HepG2 (cell line): ENCODE data around the gene PRR5L. TPM values are rescaled to one million over a fixed set of nuclear protein-coding genes. Genes with fewer than 3 reads are reported as not detected.

Experiments used
- ATAC-seq: fragments of 200-7000 bp; cut with Tn5 transposase; 3 replicates; pipeline ENCODE4 v1.9.1; 2020; ENCODE audit warnings: mild to moderate bottlenecking, moderate library complexity
- BruUV-seq: library from RNA; stranded (reverse); fragments of 400-500 nt; replicated peaks from 2 replicates; lab custom pipeline; 2021; lab: Mats Ljungman, UMichigan
- CTCF ChIA-PET: fragments of 300-600 bp; formaldehyde crosslinking; extraction: SDS; loops from one replicate; lab custom pipeline; 2021; ENCODE audit warnings: low total read pairs, inconsistent platforms, low intra/inter-chr PET ratio; lab: Yijun Ruan, JAX
- POLR2A ChIA-PET: fragments of 350-600 bp; sonication (Branson Sonifier 250); formaldehyde crosslinking; loops from one replicate; lab custom pipeline; 2020; ENCODE audit warnings: antibody characterized with exemption, inconsistent platforms; lab: Yijun Ruan, JAX
- DNase-seq: peaks from one replicate; pipeline ENCODE4 v3.0.0-alpha.2; 2015; ENCODE audit warnings: low spot score
- FAIRE-seq: peaks from 3 replicates; lab custom pipeline; 2011; peaks lifted over from hg19 to GRCh38; lab: Jason Lieb, UNC
- H2AFZ ChIP-seq: one replicate; pipeline ENCODE4 v1.6.1; 2011; ENCODE audit warnings: low read length, inconsistent platforms
- H3K27ac ChIP-seq: fragments of 300-600 bp; 3 replicates; pipeline ENCODE4 v1.8.0; 2011; ENCODE audit warnings: mixed run types, mild to moderate bottlenecking, mixed read lengths, low read length, inconsistent platforms; ENCODE audit not compliant: insufficient read depth; ENCODE audit errors: extremely low read length
- H3K27me3 ChIP-seq, 2 experiments: fragments of 200-600 bp in 1 of 2; 2 replicates in 1 of 2; 3 replicates in 1 of 2; pipeline versions ENCODE4 v1.6.0 to v1.8.0; 2011; ENCODE audit warnings: low read length in 2 of 2, mild to moderate bottlenecking in 2 of 2, moderate library complexity in 2 of 2, inconsistent platforms in 1 of 2; ENCODE audit not compliant: insufficient read depth in 2 of 2, control insufficient read depth in 1 of 2
- H3K36me3 ChIP-seq, 2 experiments: fragments of 200-600 bp in 1 of 2; replicated peaks in 1 of 2; 2 replicates in 1 of 2; 3 replicates in 1 of 2; pipeline versions ENCODE4 v1.5.1 to v1.8.0; 2011; ENCODE audit warnings: low read length in 2 of 2, inconsistent platforms in 1 of 2; ENCODE audit not compliant: insufficient read depth in 2 of 2, control insufficient read depth in 1 of 2
- H3K4me1 ChIP-seq: 2 replicates; pipeline ENCODE4 v1.5.1; 2012; ENCODE audit warnings: low read length, inconsistent platforms; ENCODE audit not compliant: insufficient read depth
- H3K4me2 ChIP-seq: 2 replicates; pipeline ENCODE4 v1.6.0; 2011; ENCODE audit warnings: low read depth, low read length, inconsistent platforms
- H3K4me3 ChIP-seq, 3 experiments: fragments of 200-600 bp in 1 of 3; sonication (generic), shearing (Covaris generic) in 1 of 3; replicated peaks in 1 of 3; 2 replicates each; pipeline ENCODE4 v1.5.1; 2011 to 2016; ENCODE audit warnings: low read length in 3 of 3, inconsistent platforms in 2 of 3, low read depth in 2 of 3, mild to moderate bottlenecking in 2 of 3, control low read depth in 1 of 3, mixed read lengths in 1 of 3; ENCODE audit not compliant: insufficient read depth in 1 of 3
- H3K79me2 ChIP-seq: one replicate; pipeline ENCODE4 v1.6.1; 2011; ENCODE audit warnings: low read length, inconsistent platforms; ENCODE audit not compliant: insufficient read depth
- H3K9ac ChIP-seq: 2 replicates; pipeline ENCODE4 v1.6.0; 2011; ENCODE audit warnings: mild to moderate bottlenecking, low read depth, low read length, inconsistent platforms; ENCODE audit not compliant: insufficient read depth
- H3K9me3 ChIP-seq: 2 replicates; pipeline ENCODE4 v1.5.1; 2012; ENCODE audit warnings: mild to moderate bottlenecking, low read length
- H4K20me1 ChIP-seq: 2 replicates; pipeline ENCODE4 v1.6.0; 2011; ENCODE audit warnings: inconsistent platforms, mild to moderate bottlenecking, low read length, moderate library complexity; ENCODE audit not compliant: insufficient read depth
- EHMT2 ChIP-seq: fragments of 200-600 bp; sonication (generic); IDR thresholded peaks from 2 replicates; pipeline ENCODE4 v1.7.0; 2017; ENCODE audit warnings: antibody characterized with exemption, low read depth, low read length, borderline replicate concordance
- PHF5A ChIP-seq: IDR thresholded peaks from one replicate; pipeline ENCODE4 v1.6.1; 2018; ENCODE audit warnings: low read depth, missing genetic modification reagents; ENCODE audit not compliant: unreplicated experiment
- SOX13 ChIP-seq, 3 experiments: fragments of 450-650 bp in 1 of 3; sonication (generic) in 1 of 3; formaldehyde crosslinking in 1 of 3; IDR thresholded peaks in 2 of 3; conservative IDR thresholded peaks in 1 of 3; 2 replicates each; pipeline versions ENCODE4 v1.5.0 to v1.6.1; 2016 to 2020; ENCODE audit warnings: antibody characterized with exemption in 1 of 3, mild to moderate bottlenecking in 1 of 3, missing compliant biosample characterization in 1 of 3, missing genetic modification reagents in 1 of 3, moderate library complexity in 1 of 3
- SP2 ChIP-seq: sonication (generic); formaldehyde crosslinking; IDR thresholded peaks from 2 replicates; pipeline ENCODE4 v1.5.1; 2020; ENCODE audit warnings: mild to moderate bottlenecking, missing genetic modification reagents
- ZNF225 ChIP-seq: sonication (generic); formaldehyde crosslinking; IDR thresholded peaks from 2 replicates; pipeline ENCODE4 v1.4.0; 2020; ENCODE audit warnings: mild to moderate bottlenecking, missing genetic modification reagents
- ZNF264 ChIP-seq: sonication (generic); formaldehyde crosslinking; IDR thresholded peaks from 2 replicates; pipeline ENCODE4 v1.4.0; 2020; ENCODE audit warnings: missing genetic modification reagents
- ZNF576 ChIP-seq: sonication (generic); formaldehyde crosslinking; IDR thresholded peaks from 2 replicates; pipeline ENCODE4 v1.4.0; 2020; ENCODE audit warnings: mild to moderate bottlenecking, missing genetic modification reagents
- WGBS: methylation state at CpG from one replicate; pipeline ENCODE4 v1.1.6; 2017; ENCODE audit warnings: low lambda C conversion rate; 5-methylcytosine and 5-hydroxymethylcytosine counted together
- in situ Hi-C: cut with HindIII; loops from 2 replicates; pipeline ENCODE4 v1.10.0; 2017; ENCODE audit warnings: low pct_unique_long_range_greater_than_20kb; ENCODE audit not compliant: extremely low pct_ligation_motif_present
- intact Hi-C: fragments of 100-400 bp; cut with micrococcal nuclease; formaldehyde crosslinking; loops from one replicate; pipeline ENCODE4 v1.10.0; 2022; ENCODE audit not compliant: unreplicated experiment
- polyA plus RNA-seq, 8 experiments: library from polyadenylated mRNA; depleted of rRNA in 3 of 8; stranded (reverse) in 7 of 8; unstranded in 1 of 8; fragments of >200 nt; fragmentation: Illumina TruSeq in 4 of 8; extraction: Trizol in 4 of 8; gene quantifications; 2 replicates each; pipeline versions ENCODE4 v1.2.1 to v1.2.3, GENCODE V29; 2011 to 2016; ENCODE audit warnings: low read depth in 4 of 8, missing spikeins in 1 of 8, mixed read lengths in 1 of 8; ENCODE audit not compliant: insufficient read depth in 1 of 8
- total RNA-seq, 5 experiments: library from RNA; depleted of rRNA; stranded (reverse); fragments of >200 nt; fragmentation: Illumina TruSeq; extraction: Trizol; gene quantifications; 2 replicates each; pipeline ENCODE4 v1.2.3, GENCODE V29; 2016; ENCODE audit warnings: low read depth in 1 of 5
- TF ChIP-seq, protein P1 (sequence below): sonication (generic); formaldehyde crosslinking; conservative IDR thresholded peaks from 2 replicates; pipeline ENCODE4 v1.4.0; 2020; ENCODE audit warnings: mild to moderate bottlenecking, missing genetic modification reagents, moderate library complexity
- TF ChIP-seq, protein P2 (sequence below): IDR thresholded peaks from 2 replicates; pipeline ENCODE4 v1.6.1; 2016; ENCODE audit warnings: missing biosample characterization, missing genetic modification reagents, low read depth

Gene PRR5L
- total and polyA plus RNA-seq, 2 of the 13 experiments (the other 11 are each of a cell fraction or from before 2014, with no cell fraction given): 0.16 TPM; not detected in 1

DNA sequence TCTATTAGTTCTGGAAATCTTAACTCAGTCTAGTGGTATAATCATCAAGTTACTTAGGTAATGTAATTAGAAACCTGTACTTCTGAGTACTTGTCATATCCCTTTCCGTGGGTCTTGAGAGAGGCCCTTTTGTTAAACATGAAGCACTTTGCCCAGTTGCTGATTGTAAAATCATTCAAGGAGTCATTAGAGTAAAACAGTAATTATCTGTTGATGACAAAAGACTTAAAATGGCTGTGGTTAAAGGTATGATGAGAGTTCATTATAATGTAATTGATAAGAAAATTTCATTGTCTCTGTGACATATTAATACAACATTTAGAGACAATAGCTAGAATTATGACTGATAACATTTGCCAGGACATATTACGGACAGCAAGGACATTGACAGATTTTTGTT, 34.3 kb downstream of the PRR5L start:
- ATAC-seq (no peak), DNase-seq (no peak), FAIRE-seq (no peak)
- ChIA-PET POLR2A (no interaction called here), CTCF (no interaction called here)
- no peak overlapping the region for H3K4me3 ChIP-seq
- no peaks in the 10 kb centered on the region for H3K4me1 ChIP-seq
- H3K36me3 ChIP-seq: no peaks in the 10 kb centered on the region
- no peaks in the 10 kb centered on the region for H4K20me1 ChIP-seq
- peaks cover 0 to 4% of the 10 kb centered on the region in 2 experiments; a peak in 1 of 5 replicates for H3K27me3 ChIP-seq
- in situ Hi-C loops (no loop called here), intact Hi-C loops (no loop called here)
- no peaks in the 10 kb centered on the region for H3K9me3 ChIP-seq
- H3K79me2 ChIP-seq: no peaks in the 10 kb centered on the region
- BruUV-seq: no TSS peak
- 29% methylated on average over 2 of the region's 2 CpGs for WGBS
- H3K9ac ChIP-seq: no peak overlapping the region
- TF ChIP-seq, protein P1, sequence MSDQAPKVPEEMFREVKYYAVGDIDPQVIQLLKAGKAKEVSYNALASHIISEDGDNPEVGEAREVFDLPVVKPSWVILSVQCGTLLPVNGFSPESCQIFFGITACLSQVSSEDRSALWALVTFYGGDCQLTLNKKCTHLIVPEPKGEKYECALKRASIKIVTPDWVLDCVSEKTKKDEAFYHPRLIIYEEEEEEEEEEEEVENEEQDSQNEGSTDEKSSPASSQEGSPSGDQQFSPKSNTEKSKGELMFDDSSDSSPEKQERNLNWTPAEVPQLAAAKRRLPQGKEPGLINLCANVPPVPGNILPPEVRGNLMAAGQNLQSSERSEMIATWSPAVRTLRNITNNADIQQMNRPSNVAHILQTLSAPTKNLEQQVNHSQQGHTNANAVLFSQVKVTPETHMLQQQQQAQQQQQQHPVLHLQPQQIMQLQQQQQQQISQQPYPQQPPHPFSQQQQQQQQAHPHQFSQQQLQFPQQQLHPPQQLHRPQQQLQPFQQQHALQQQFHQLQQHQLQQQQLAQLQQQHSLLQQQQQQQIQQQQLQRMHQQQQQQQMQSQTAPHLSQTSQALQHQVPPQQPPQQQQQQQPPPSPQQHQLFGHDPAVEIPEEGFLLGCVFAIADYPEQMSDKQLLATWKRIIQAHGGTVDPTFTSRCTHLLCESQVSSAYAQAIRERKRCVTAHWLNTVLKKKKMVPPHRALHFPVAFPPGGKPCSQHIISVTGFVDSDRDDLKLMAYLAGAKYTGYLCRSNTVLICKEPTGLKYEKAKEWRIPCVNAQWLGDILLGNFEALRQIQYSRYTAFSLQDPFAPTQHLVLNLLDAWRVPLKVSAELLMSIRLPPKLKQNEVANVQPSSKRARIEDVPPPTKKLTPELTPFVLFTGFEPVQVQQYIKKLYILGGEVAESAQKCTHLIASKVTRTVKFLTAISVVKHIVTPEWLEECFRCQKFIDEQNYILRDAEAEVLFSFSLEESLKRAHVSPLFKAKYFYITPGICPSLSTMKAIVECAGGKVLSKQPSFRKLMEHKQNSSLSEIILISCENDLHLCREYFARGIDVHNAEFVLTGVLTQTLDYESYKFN (CRISPR knock-in tag): no peak
- no peak for TF ChIP-seq ZNF576 (CRISPR knock-in tag)
- no peak for TF ChIP-seq ZNF225 (CRISPR knock-in tag)
- TF ChIP-seq EHMT2: no peak
- TF ChIP-seq SOX13 (IDR thresholded peaks at IDR 0.05): no peak
- no peak for TF ChIP-seq SOX13 (CRISPR knock-in tag; conservative IDR thresholded peaks at IDR 0.05 in 1 of 2, IDR thresholded peaks at IDR 0.05 in 1 of 2)
- no peak for TF ChIP-seq PHF5A (CRISPR knock-in tag)
- TF ChIP-seq SP2 (CRISPR knock-in tag): no peak
- TF ChIP-seq ZNF264 (CRISPR knock-in tag): no peak
- TF ChIP-seq, protein P2, sequence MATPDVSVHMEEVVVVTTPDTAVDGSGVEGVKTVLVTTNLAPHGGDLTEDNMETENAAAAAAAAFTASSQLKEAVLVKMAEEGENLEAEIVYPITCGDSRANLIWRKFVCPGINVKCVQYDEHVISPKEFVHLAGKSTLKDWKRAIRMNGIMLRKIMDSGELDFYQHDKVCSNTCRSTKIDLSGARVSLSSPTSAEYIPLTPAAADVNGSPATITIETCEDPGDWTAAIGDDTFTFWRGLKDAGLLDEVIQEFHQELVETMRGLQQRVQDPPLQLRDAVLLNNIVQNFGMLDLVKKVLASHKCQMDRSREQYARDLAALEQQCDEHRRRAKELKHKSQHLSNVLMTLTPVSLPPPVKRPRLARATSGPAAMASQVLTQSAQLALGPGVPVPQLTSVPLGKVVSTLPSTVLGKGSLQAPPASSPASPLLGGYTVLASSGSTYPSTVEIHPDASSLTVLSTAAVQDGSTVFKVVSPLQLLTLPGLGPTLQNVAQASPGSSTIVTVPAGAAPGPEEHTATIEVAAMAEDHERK (CRISPR knock-in tag): no peak
- TF ChIP-seq, all 625 proteins: peak for 0
- H3K4me2 ChIP-seq: no peak overlapping the region
- no peak overlapping the region for H3K27ac ChIP-seq
- H2AFZ ChIP-seq: no peak overlapping the region
